GM18505 (cell line): Measurements from ENCODE around the gene RCE1.

Experiments
- ATAC-seq: cut with Tn5 transposase; IDR thresholded peaks from one replicate; pipeline ENCODE4 v1.9.1; 2021; ENCODE audit not compliant: unreplicated experiment
- POLR2A ChIP-seq: IDR thresholded peaks from 4 replicates; pipeline ENCODE4 v1.6.1; 2011; ENCODE audit warnings: borderline replicate concordance; ENCODE audit not compliant: insufficient read depth, insufficient read length; ENCODE audit errors: extremely low read depth

RCE1 gene

GRCh38 chr11:66885950-66886440 is 42.8 kb downstream of the RCE1 start:
- no peak for TF ChIP-seq POLR2A
- ATAC-seq, result no peak

GRCh38 chr11:66886671-66887221 is 43.5 kb downstream of the RCE1 start:
- ATAC-seq, result no peak
- TF ChIP-seq POLR2A, result no peak

GRCh38 chr11:66887526-66887925 is 44.3 kb downstream of the RCE1 start:
- no peak for ATAC-seq
- TF ChIP-seq POLR2A, result no peak

- ATAC-seq, result no peak
- no peak for TF ChIP-seq POLR2A
These were observed 45.0 kb downstream of the RCE1 start for GRCh38 chr11:66888282-66888681.

GRCh38 chr11:66889960-66890359 is 46.7 kb downstream of the RCE1 start:
- ATAC-seq, result no peak
- no peak for TF ChIP-seq POLR2A

- no peak for TF ChIP-seq POLR2A
- ATAC-seq, result peak; percentile 79
These were observed 48.8 kb downstream of the RCE1 start for GRCh38 chr11:66891851-66892660.

- no peak for ATAC-seq
These were observed 49.7 kb downstream of the RCE1 start for GRCh38 chr11:66892911-66893310.

GRCh38 chr11:66894141-66894540 is 50.9 kb downstream of the RCE1 start:
- TF ChIP-seq POLR2A, result no peak
- no peak for ATAC-seq

More at GRCh38 chr11:66892911-66893310, 49.7 kb downstream of the RCE1 start:
- no peak for TF ChIP-seq POLR2A
